Activated naive CD4-positive, alpha-beta T cell treated with Interleukin-2 at 50 U/mL for 16 hours (primary cell): Measurements from ENCODE around the gene SLC4A7.
"Not testable (repeated sequence)": the region's sequence is repeated elsewhere in the genome, so short reads cannot be mapped to it uniquely, and the experiment has no call there.

Experiments used
- DNase-seq: peaks from one replicate; pipeline ENCODE4 v3.0.0-alpha.2; 2020

SLC4A7 gene

GRCh38 chr3:27426926-27427325, 57.3 kb downstream of the SLC4A7 start:
- no peak for DNase-seq

- no peak for DNase-seq
Measured at GRCh38 chr3:27425896-27426565, 58.2 kb downstream of the SLC4A7 start.

GRCh38 chr3:27424812-27425521, 59.2 kb downstream of the SLC4A7 start:
- not testable (repeated sequence) for DNase-seq

- no peak for DNase-seq
Measured at GRCh38 chr3:27423463-27423862, 60.7 kb downstream of the SLC4A7 start.

DNA sequence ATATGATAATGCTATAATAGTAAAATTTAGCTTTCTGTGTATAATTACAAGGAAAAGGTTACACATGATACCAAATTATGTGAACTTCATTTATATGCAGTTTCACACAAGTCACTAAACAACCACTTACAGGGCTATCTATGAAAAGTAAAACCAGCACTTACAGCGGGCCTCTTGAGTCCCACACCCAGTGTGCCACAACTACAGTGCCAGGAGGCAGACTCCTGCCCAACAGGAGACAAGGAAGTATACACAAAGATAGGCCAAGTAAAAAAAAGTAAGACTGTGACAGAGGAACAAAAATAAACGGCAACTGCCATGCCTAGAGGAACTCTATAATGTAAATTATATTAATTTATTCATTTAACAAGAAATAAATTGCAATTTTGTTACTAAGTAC, 61.6 kb downstream of the SLC4A7 start:
- DNase-seq: no peak

- DNase-seq: no peak
Measured at GRCh38 chr3:27415202-27415601, 69.0 kb downstream of the SLC4A7 start.

DNA sequence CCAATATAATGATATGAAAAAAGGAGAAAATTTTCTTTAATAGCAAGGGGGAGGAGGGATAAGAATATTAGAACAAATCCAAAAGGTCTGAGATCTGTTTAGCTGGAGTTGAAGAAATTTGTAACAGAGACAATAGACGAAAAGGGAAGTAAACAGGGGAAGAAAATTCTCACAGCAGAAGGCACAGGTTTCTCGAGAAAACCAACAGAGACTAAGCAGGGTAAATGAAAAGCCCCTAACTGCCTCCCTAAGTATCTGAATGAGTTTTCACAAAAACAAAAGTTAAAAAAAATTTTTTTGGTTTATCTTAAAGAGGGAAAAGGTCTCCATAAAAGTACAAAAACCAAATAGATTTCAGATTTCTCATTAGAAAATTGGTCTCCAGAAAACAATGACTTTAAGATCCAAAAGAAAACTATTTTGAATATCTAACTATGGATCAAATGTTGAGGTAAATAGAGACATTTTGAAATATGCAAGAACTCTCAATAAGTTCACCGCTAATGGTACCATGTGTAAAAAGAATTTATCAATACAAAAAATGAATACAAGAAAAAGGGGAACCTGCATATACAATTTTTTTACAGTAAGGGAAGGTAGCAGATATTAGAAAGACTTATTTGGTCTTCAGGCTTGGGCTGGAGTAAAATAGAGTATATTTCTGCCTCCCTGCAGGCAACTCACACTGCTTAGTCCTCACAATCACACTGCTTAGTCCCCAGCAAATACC, 91.1 kb downstream of the SLC4A7 start:
- no peak for DNase-seq

- not testable (repeated sequence) for DNase-seq
Measured at GRCh38 chr3:27392414-27392813, 91.8 kb downstream of the SLC4A7 start.

DNA sequence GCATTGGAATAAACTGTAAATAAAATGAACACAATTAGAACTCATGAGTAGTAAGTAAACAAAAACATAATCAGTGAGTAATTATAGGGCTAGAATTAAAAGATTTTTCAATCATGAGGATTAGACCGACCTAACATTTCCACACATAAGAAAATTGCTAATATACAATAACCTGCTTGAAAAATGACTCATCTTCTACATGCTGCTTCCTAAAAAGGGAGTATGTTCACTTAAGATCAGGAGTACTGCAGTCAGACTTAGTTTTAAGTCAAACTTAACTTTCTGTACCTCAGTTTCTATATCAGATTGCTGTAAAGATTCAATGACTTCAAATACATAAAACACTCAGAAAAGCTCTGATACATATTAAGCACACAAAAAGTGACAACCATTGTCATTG, 92.4 kb downstream of the SLC4A7 start:
- DNase-seq: no peak

GRCh38 chr3:27387625-27388024, 96.6 kb downstream of the SLC4A7 start:
- DNase-seq: no peak

DNA sequence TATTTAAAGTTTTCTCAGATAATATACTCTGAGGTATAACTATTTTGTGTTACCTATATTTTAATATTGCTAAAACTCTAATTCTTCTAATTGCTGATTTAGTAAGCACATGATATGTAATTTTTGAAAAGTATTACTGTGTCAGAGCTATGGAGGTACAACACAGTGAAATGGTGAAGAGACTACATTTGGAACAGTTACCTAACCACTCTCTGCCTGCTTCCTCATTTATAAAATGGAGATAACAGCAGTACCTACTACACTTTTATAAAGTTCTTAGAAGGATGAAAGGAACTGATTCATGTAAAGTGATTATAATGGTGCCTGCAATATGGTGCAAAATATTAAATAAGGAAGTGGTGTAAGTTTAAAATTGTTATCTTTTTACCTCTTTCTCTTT, 98.7 kb downstream of the SLC4A7 start:
- DNase-seq: no peak

DNA sequence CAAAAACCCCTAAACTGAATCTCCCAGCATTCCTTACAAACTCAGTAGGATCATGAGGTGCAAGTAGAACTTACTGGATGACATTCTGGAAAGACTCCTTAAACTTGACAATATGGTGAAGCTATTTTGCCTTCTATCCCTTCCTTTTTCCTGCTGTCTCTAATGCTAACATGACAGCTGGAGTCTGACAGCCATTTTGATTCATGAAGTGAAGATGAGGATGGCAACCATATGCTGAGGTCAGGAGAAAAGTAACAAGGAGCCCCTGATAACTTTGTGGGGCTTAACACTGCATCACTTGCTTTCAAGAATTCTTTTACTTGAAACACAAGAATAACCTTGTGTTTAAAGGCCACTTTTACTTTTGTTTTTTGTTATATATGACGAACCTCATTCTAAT, 100.0 kb downstream of the SLC4A7 start:
- no peak for DNase-seq

DNA sequence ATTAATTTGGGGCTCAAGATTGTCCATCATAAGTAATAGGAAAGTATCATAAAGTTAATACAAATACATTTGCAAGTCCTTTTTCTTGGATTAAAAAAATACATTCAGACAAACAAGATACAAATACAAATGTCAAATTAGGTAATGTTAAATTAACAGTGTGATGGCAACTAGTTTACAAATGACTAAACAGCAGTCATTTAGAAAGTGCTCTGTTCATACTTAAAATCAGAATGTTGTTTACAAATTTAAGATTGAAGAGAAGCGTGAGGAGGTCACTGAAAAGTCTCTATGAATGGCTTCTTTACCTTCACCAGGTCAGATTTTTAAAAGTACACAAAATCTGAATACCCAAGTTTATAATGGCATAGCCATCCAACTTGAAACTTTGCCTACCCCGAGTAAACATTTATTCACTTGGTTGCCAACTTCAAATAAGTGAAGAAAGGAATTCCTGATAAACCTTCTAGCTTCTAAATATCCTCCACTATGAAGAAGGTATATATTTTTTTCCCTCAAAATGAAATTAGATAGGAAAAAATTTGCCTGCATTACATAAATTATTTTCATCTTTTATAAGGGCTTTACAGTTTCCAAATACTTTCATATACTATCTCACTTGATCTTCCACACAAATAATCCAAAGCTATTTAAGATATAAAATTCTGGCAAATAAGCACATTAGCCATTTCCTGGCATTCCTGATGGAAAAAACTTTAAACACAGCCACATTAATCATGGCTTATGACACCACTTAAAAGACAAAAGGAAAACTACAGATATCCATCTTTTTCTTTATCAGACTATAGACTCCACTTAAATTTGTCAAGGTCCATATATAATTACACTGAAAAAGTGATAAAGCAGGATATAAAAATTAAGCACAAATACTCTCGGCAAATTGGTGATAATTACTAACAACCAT, 103.5 kb downstream of the SLC4A7 start:
- DNase-seq: no peak

DNA sequence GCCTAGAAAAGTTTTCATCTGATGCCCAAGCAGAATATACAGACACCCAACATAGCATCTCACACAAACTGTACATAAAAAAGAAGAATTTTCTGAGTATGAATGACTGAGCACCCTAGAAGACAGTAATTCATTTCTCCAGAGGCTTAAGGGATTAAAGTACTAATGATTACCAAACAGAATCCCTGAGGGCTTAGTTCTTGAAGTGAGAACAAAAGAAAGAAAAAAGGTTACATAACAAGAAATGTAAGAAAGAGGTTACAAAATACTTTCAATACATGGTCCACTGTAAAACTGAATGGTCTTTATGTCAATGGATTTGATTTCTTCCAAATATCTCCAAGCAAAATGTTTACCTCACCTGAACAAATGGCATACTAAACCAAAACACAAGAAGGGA, 105.9 kb downstream of the SLC4A7 start:
- no peak for DNase-seq

DNA sequence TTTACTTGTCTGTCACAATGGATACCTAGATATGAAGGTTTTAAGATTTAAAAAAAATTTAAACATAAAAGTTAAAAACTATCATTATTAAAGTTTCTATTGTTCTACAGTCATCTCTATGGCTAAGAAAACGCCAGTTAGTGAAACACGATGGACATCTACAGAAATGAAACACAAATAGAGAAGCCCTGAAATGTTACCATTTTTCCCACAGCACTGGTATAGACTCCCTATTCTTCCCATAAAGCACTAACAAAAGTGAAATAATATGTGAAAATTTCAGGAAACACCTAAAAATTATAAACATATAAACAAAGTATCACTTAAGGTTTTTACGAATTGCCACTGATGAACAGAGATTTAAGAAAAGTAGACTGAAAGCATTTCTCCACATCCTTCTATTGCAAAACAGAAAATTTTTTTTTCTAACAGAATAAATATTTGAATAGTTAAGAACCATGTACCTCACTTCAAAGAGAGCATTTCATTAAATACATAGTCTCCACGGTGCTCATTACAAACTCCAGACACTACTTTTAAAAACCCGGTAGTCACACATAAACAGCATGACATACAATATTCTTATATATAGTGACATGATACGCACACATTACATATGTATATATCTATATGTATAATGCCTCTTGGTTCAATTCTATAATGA, 107.9 kb downstream of the SLC4A7 start:
- DNase-seq: no peak

DNA sequence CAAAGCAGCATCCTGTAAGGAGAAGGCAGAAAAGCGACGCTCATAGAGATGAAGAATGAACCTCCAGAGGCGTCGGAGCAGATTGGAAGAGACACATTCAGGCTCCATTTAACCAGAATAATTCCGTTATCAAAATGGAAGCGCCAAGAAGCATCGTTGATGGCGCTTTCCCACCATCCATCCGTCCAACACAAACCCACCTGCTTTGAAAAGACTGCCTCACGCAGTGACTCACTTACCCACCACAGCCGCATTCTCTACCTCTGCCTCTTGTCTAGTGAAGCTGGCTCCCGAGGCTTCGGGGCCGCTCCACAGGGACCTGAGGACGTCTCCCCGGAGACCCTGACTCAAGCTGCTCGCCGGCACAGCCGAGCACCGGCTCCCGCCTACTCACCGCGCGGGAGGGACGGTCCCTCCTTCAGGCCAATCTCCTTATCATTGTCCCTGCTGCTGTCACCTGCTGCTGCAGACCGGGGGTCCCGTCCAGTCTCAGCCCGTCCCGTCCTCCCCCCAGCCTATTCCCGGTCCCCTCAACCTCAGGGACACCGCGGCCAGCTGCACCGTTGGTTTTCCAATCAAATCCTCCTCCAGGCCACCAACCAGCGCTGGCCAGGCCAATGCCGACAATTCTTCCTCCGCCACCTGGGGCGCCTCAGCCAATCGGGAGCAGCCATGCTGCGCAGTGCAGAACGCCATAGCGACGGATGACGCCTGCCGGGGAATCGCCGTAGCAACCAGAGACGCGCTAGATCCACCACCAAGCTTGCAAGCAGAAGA, 115.2 kb downstream of the SLC4A7 start, which contains the start of gene NEK10:
NEK10 (minus strand) TSS at position 553 of the 777 bp plus-strand sequence. CDS start 16,501 bp downstream, outside the sequence.
- peak; percentile 92 for DNase-seq

DNA sequence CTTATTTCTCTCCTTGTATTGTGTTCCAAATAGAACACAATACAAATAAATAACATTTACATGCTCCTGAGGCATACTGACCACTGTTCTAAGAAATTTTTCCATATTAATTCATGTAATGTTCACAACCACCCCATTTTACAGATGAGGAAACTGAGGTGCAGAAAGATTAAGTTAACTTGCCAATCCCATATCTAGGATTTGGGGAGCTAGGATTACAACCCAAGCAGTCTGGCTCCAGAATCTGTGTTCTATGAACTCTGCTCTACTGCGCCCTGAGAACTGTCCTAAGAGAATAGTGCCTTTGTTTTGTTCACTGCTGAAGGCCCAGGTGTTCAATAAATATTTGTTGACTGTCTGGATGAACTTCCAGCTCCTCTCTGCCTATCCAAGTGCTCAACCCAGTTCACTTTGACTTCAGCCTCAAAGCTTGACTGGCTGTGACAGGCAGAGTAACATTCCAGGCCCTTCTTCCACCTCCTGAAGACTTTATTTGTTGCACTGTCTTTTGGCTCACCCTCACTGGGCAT, 118.1 kb downstream of the SLC4A7 start:
- no peak for DNase-seq

DNA sequence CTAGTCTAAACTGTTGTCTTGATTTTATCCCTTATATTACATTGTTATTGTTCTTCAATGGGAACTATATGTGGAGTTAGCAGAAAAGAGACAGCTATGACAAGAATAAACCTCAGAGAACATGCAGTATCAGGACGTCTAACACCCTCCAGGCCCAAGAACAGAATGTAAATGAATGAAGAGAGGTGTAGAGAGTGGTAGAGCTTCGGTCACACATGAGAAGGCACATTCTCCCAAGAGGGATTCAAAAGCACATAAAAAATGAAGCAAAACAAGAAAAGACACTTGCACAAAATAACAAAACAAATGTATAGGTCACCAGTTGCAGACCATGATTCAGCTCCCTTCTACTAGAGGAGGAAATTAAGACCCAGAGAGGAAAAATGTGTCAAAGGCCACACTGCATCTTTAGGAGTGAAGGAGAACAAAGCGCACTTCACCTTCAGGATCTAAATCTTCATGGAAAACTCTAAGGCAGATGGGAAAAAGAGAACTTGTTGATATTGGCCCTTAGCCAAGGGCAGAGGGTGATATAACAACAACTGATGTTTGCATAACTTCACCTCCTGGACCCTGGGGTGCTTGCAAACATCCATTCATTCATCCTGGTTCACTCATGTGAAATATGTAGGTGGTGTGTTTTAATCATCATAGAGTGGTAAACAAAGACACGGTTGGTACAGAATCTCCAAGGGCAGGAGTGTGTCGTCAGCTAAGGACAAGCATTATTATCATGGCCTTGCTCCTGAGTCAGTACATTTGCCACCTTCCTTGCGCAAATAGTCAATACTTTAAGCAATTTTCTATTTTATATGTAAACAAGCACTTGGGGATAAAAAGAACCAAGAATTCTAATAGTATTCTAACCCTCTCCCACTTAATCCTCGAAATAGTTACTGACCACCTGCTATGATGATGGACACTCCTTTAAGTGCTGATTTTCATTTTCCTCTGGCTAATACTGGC, 123.8 kb downstream of the SLC4A7 start:
- DNase-seq: no peak

DNA sequence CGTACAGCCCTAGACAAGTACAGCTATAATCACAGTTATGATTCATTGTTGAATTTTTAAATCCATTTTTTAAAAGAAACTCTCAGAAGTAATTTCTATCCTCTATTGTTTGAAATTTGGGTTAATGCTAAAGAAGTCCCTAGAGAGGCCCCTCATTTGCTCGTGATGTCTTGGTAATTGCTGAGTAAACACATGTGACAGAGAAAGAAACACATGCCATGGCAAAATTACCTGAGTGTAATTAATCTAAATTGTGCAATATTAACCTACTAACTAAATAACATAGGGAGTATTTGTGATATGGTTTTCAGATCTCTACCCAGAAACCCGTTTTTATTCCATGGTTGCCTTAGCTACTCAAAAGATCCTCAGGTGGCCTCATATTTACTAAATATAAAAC, 125.8 kb downstream of the SLC4A7 start:
- no peak for DNase-seq
